ENCODE data around the gene OLA1.

OLA1 gene

DNA sequence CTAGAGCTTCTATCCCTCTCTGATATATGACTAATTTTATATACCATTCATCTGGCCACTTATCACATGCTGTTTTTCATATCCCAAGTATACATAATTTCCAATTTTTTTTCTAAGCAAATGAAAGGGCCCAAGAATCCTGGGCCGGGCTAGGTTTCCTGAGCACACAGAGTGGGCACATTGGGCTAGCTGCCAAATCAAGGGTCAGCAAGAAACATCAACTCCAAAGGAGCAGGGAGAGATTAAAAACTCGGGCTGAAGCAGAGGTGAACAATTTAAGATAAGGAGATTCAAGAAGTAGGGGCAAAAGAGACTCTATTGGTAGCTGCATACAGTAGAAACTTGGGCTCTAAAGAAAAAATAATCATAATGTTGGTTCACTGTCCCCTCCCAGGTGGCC, 39.0 kb downstream of the OLA1 start:
- Mint-ChIP-seq H3K27me3 (no peaks in the 10 kb centered on the region), H3K27ac (no peak overlapping the region), H3K4me3 (no peak overlapping the region), H3K4me1 (ENCODE audit: low read depth) (peaks cover 4% of the 10 kb centered on the region), H3K9me3 (ENCODE audit: low read depth) (no peaks in the 10 kb centered on the region), H3K36me3 (peaks cover 7% of the 10 kb centered on the region)

DNA sequence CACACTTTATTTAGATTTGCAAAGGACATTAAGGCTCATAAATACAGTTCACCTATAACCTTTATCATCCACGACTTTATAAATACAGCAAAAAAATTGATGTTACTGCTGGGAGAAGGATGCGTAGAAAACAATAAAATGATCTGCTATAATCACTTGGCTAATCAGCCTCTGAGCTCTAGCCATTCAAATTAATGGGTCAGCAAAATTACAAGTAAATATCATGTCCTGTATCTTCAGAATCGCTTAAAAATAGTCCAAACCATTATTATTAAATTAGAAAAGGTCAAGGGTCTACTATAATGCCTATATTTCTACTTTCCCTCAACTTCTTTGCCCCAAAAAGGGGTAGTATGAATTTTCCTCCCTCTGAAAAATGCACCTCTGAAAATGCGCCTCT, 40.3 kb downstream of the OLA1 start:
- H3K4me1 Mint-ChIP-seq (ENCODE audit: low read depth): peaks cover 4% of the 10 kb centered on the region
- H3K36me3 Mint-ChIP-seq: peaks cover 7% of the 10 kb centered on the region
- H3K9me3 Mint-ChIP-seq (ENCODE audit: low read depth): no peaks in the 10 kb centered on the region
- no peaks in the 10 kb centered on the region for H3K27me3 Mint-ChIP-seq
- no peak overlapping the region for H3K27ac Mint-ChIP-seq
- no peak overlapping the region for H3K4me3 Mint-ChIP-seq

DNA sequence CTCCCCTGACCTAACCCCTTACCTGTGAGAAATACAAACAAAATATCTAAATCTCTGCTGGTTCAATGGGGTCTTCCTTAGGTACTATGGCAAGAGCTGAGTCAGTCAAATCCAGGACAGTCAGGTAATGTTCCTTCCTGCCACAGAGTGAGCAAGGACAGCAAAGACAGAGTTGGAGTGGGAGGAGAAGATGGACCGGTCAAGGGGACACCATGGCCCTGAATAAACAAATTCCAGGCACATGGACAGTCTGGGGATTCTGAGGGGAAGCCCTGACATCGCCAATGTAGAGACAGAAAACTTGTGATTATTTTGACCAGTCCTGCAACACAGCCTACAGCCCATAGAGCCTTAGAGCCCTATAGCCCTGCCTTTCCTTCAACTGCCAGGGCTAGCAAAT, 42.8 kb downstream of the OLA1 start:
- Mint-ChIP-seq H3K4me3 (no peak overlapping the region), H3K9me3 (ENCODE audit: low read depth) (no peaks in the 10 kb centered on the region), H3K36me3 (peaks cover 14% of the 10 kb centered on the region), H3K27ac (no peak overlapping the region), H3K4me1 (ENCODE audit: low read depth) (peaks cover 3% of the 10 kb centered on the region), H3K27me3 (no peaks in the 10 kb centered on the region)

DNA sequence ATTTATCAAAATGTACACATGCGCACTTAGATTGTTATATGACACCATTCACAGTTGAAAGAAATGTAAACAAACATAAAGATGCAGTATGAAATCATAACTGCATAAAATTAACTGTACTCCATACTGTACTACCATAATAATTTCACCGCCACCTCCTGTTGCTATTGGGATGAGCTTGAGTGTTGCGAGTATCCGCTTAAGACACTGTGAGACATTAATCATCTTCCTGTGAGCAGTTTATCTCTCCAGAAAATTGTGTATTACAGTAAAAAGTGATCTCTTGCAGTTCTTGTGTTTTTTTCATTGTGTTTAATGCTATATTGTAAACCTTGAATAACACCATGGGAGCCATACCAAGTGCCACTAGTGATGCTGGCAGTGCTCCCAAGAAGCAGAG, 46.1 kb downstream of the OLA1 start:
- no peak overlapping the region for H3K4me3 Mint-ChIP-seq

DNA sequence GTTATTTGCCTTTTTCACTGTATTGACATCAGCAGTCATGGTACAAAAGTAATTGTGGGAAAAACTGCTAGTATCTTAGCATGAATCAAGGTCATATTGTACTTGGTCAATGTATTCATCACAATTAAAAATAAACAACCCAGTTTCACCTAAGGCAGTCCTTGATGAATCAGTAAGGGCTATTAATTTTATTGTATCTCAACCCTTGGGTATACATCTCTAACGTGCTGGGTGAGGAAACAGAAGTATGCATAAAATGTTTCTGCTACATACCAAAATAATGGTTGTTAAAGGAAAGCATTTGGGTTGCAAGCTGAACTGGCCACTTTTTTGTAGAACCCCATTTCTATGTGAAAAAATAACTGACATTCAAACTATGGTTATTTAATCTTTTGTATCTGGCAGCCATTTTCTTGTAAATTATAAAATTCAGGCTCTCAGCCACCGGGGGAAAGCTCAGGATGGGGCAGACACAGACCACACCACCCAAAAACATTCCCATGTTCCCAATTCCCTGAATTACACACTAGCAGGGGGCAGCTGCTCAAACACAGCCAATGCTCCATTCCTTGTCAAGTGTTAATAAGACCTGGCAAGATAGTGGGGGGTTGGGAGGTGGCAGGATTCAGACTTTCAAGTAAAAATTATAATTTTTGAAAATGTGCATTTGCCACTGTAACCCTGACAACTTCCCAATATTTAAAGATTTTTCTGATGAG, 49.3 kb downstream of the OLA1 start:
- Mint-ChIP-seq H3K27me3 (no peaks in the 10 kb centered on the region), H3K9me3 (ENCODE audit: low read depth) (no peaks in the 10 kb centered on the region), H3K4me3 (no peak overlapping the region), H3K4me1 (ENCODE audit: low read depth) (peaks cover 1% of the 10 kb centered on the region), H3K27ac (no peak overlapping the region), H3K36me3 (peaks cover 7% of the 10 kb centered on the region)

More for the DNA sequence above, 46.1 kb downstream of the OLA1 start:
- Mint-ChIP-seq H3K9me3 (ENCODE audit: low read depth) (no peaks in the 10 kb centered on the region), H3K36me3 (peaks cover 9% of the 10 kb centered on the region), H3K27ac (no peak overlapping the region), H3K27me3 (no peaks in the 10 kb centered on the region), H3K4me1 (ENCODE audit: low read depth) (peaks cover 1% of the 10 kb centered on the region)

DNA sequence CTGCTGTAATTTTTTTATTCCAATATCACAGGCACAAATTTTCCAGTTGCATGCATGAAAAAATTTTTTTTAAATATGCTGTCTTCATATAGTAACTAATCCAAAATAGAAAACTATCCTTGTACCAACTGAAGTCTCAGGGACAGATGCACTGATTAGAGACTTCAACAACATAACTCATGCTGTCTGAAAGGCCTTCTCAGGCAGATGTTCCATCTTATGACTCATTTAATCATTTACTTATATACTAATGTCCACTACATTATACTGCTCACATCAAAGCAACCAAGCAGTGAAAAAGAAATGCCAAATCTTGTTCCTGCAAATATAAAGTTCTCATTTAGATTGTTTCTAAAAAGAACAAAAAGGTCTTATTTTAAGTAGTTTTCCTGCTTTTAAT, 53.1 kb downstream of the OLA1 start:
- Mint-ChIP-seq H3K36me3 (peaks cover 3% of the 10 kb centered on the region), H3K4me3 (no peak overlapping the region), H3K27me3 (no peaks in the 10 kb centered on the region), H3K27ac (no peak overlapping the region), H3K9me3 (ENCODE audit: low read depth) (no peaks in the 10 kb centered on the region), H3K4me1 (ENCODE audit: low read depth) (no peaks in the 10 kb centered on the region)

DNA sequence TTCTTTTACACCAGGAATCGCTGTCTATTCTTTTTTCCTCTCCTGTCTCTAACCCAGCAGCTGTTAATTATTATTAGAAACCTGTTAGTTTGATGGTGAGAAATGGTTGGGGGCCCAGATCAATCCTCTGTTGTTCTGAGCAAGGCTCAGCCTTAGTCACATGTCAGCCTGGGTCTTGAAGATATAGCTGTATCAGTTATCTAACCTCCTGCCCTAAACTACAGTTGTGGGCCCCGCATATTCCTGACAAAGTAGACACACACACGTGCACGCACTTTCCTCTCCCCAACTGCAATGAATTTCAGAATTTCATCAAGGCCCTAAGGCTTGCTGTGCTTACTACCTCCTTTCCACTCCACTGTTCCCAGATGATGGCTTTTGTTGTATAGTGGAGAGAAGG, 54.6 kb downstream of the OLA1 start:
- Mint-ChIP-seq H3K4me1 (ENCODE audit: low read depth) (peaks cover 7% of the 10 kb centered on the region), H3K36me3 (peaks cover 3% of the 10 kb centered on the region), H3K27ac (no peak overlapping the region), H3K27me3 (no peaks in the 10 kb centered on the region), H3K9me3 (ENCODE audit: low read depth) (no peaks in the 10 kb centered on the region), H3K4me3 (no peak overlapping the region)

DNA sequence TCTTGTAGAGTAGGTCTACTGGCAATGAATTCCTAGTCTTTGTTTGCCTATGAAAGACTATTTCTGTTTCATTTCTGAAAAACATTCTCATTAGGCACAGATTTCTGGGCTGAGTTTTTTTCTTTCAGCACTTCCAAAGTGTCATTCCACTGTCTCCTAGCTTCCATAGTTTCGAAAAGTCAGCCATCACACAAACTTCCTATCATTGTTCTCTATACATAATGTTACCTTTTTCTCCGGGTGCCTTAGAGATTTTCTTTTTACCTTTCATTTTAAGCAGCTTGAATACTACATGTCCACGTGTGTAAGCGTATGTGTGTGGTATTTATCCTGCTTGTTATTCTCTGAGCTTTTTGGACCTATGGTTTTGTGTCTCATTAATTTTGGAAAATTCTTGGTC, 55.7 kb downstream of the OLA1 start:
- Mint-ChIP-seq H3K27me3 (no peaks in the 10 kb centered on the region), H3K4me1 (ENCODE audit: low read depth) (peaks cover 7% of the 10 kb centered on the region), H3K4me3 (no peak overlapping the region), H3K9me3 (ENCODE audit: low read depth) (no peaks in the 10 kb centered on the region), H3K27ac (no peak overlapping the region), H3K36me3 (peaks cover 7% of the 10 kb centered on the region)

DNA sequence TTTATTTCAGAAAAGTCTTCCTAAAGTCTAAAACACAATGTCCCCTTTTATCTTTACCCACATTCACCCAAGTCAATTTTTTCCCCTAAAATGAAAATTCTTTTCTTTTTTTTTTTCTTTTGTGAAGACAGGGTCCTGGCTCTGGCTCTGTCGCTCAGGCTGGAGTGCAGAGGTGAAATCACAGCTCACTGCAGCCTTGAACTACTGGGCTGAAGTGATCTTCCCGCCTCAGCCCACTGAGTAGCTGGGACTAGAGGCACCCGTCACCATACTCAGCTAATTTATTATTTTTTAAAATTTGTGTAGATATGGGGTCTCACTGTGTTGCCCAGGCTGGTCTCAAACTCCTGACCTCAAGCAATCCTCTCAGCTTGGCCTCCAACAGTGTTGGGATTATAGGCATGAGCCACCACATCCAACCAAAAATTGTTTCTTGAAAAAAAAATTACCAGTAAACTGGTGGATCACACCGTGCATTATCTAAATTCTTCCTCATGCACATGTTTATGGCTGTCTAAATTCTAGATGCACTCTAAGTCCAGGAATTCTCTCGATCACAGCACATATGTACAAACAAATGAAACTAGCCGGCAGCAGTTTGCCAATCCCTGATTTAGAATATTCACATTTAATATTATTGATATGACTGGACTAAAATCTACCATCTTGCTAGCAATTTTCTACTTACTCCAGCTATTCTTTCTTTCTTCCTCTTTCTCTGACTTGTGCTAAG, 56.8 kb downstream of the OLA1 start:
- Mint-ChIP-seq H3K27ac (no peak overlapping the region), H3K27me3 (no peaks in the 10 kb centered on the region)

DNA sequence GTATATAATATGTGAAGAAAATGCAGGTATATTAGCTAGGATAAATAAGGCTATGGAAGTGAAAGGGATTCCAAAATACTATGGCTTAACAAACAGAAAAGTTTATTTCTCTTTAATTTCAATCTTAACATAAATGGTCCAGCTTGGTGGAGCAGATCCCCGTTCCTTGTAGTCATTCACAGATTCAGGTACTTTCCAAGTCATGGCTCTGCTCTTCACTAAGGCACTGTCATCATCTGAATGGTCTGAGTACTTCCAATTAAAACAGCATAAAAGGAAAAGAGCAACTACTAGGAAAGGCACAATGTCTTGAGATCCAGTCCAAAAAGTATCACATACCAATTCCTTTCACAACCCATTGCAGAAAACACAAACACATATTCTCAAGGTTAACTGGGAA, 63.4 kb downstream of the OLA1 start:
- H3K36me3 Mint-ChIP-seq: peaks cover 30% of the 10 kb centered on the region
- H3K4me3 Mint-ChIP-seq: no peak overlapping the region
- no peaks in the 10 kb centered on the region for H3K27me3 Mint-ChIP-seq
- H3K4me1 Mint-ChIP-seq (ENCODE audit: low read depth): peaks cover 14% of the 10 kb centered on the region
- H3K9me3 Mint-ChIP-seq (ENCODE audit: low read depth): no peaks in the 10 kb centered on the region
- no peak overlapping the region for H3K27ac Mint-ChIP-seq

More for the DNA sequence above, 56.8 kb downstream of the OLA1 start:
- peaks cover 7% of the 10 kb centered on the region for H3K4me1 Mint-ChIP-seq (ENCODE audit: low read depth)
- no peak overlapping the region for H3K4me3 Mint-ChIP-seq
- H3K9me3 Mint-ChIP-seq (ENCODE audit: low read depth): no peaks in the 10 kb centered on the region
- H3K36me3 Mint-ChIP-seq: peaks cover 17% of the 10 kb centered on the region

DNA sequence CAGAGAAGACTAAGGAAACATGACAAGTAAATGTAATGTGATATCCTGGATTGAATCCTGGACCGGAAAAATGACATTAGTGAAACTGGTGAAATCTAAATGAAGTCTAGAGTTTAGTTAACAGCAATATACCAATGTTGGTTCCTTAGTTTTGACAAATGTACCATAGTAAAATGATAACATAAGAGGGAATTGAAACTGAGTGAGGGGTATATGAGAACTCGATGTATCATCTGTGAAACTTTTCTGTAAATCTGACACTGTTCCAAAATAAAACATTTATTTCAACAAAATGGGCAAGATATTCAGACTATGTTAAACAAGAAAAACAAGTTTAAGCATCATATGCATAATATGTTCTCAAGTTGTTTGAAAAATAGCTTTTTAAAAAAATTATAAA, 63.8 kb downstream of the OLA1 start:
- no peaks in the 10 kb centered on the region for H3K27me3 Mint-ChIP-seq
- H3K36me3 Mint-ChIP-seq: peaks cover 30% of the 10 kb centered on the region
- no peak overlapping the region for H3K4me3 Mint-ChIP-seq
- H3K9me3 Mint-ChIP-seq (ENCODE audit: low read depth): no peaks in the 10 kb centered on the region
- no peak overlapping the region for H3K27ac Mint-ChIP-seq
- H3K4me1 Mint-ChIP-seq (ENCODE audit: low read depth): peaks cover 11% of the 10 kb centered on the region

DNA sequence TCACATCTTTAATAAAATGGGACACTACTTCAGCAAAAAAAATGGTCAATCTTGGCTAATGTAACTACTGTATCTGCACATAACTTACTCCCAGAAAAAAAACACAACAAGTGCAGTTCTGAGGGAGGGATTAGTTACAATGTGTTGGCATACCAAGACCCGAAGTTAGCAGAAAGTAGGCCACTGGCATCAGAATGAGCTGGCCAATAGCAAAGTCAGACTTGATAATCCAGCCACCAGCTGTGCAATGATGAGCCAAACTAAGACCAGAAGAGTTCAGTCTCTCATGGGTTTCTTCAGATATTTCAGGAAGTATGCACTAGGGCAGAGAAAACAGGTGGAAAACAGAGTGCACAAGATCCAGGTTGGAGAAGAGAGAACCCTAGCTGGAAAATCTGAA, 65.3 kb downstream of the OLA1 start:
- H3K27me3 Mint-ChIP-seq: no peaks in the 10 kb centered on the region
- H3K27ac Mint-ChIP-seq: no peak overlapping the region
- no peaks in the 10 kb centered on the region for H3K9me3 Mint-ChIP-seq (ENCODE audit: low read depth)
- H3K36me3 Mint-ChIP-seq: peaks cover 29% of the 10 kb centered on the region
- H3K4me3 Mint-ChIP-seq: no peak overlapping the region
- peaks cover 8% of the 10 kb centered on the region for H3K4me1 Mint-ChIP-seq (ENCODE audit: low read depth)

DNA sequence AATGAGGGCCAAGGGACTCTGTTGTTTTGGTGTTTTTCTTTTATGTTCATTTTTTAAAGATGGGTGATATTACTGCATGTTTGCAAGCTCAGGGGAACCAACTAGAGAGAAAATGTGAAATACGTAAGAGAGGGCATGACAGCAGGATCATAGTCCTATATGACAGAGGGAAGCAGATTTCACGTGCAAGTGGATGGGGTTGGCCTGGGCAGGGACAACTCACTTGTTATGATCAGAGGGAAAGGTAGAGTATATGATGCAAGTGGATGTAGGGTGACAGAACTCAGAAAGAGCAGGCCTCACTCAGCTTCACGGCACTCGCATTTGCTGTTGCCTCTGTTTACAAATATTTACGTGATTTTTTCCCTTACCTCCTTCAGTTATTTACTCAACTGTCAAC, 67.0 kb downstream of the OLA1 start:
- Mint-ChIP-seq H3K27ac (no peak overlapping the region), H3K9me3 (ENCODE audit: low read depth) (no peaks in the 10 kb centered on the region), H3K36me3 (peaks cover 20% of the 10 kb centered on the region), H3K27me3 (no peaks in the 10 kb centered on the region), H3K4me1 (ENCODE audit: low read depth) (peaks cover 11% of the 10 kb centered on the region), H3K4me3 (no peak overlapping the region)

DNA sequence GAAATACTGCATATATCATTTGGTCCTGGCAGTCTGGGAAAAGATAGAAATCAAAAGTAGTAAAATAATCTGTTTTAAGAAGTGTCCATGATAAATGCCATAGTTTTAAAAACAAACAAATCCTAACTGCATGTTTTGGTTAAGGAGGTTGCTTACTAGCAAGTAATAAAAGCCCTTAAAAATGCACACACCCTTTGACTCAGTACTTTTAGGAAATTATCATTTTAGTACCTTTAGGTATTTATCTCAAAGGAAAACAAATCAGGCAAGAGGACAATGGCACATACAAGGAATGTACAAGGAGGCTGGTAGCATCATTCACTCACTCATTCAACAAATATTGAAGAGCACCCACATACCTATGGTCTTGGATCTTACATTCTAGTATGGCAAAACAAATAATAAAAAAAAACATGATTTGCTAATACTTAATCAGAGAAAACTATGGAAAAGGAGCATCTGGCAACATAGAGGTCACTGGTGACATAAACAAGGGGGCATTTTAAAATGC, 67.6 kb downstream of the OLA1 start:
- H3K9me3 Mint-ChIP-seq (ENCODE audit: low read depth): peaks cover 2% of the 10 kb centered on the region
- H3K27me3 Mint-ChIP-seq: no peaks in the 10 kb centered on the region
- H3K27ac Mint-ChIP-seq: no peak overlapping the region
- peaks cover 20% of the 10 kb centered on the region for H3K36me3 Mint-ChIP-seq
- H3K4me1 Mint-ChIP-seq (ENCODE audit: low read depth): peaks cover 12% of the 10 kb centered on the region
- H3K4me3 Mint-ChIP-seq: no peak overlapping the region

DNA sequence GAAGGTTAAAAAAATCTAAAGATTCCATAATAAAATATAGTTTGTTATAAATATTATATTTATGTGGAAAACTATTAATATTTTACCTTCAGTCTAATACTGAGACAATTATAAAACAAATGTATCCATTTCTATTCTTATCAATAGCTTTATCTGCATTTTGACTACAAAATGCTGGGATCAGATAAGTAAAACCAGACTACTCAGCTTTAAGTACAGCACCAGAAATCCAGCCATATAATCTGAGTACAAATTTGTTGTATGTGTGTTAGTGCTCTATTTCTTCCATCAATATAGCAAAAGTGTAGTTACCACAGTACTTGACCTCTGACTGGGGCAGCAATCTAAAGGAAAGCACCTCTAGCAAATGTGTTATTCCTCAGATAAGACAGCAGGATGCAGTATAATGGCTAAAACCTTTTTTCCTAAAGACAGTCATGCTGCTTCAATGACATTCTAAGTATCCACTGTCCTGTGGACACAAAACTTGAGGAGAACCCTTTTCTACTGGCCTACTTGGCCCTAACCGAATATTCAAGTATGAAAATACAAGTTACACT, 68.1 kb downstream of the OLA1 start:
- peaks cover 12% of the 10 kb centered on the region for H3K4me1 Mint-ChIP-seq (ENCODE audit: low read depth)
- peaks cover 4% of the 10 kb centered on the region for H3K9me3 Mint-ChIP-seq (ENCODE audit: low read depth)
- no peaks in the 10 kb centered on the region for H3K27me3 Mint-ChIP-seq
- no peak overlapping the region for H3K27ac Mint-ChIP-seq
- H3K36me3 Mint-ChIP-seq: peaks cover 23% of the 10 kb centered on the region
- no peak overlapping the region for H3K4me3 Mint-ChIP-seq

Measured in activated naive CD8-positive, alpha-beta T cell (primary cell).